T follicular helper cell (primary cell): ENCODE measurements around the gene ZNF423.
"Not testable (repeated sequence)": the region's sequence is repeated elsewhere in the genome, so short reads cannot be mapped to it uniquely, and the experiment has no call there.

Experiments
- DNase-seq: peaks from one replicate; pipeline ENCODE4 v3.0.0-alpha.2; 2020; ENCODE audit warnings: low read depth

ZNF423 gene

DNA sequence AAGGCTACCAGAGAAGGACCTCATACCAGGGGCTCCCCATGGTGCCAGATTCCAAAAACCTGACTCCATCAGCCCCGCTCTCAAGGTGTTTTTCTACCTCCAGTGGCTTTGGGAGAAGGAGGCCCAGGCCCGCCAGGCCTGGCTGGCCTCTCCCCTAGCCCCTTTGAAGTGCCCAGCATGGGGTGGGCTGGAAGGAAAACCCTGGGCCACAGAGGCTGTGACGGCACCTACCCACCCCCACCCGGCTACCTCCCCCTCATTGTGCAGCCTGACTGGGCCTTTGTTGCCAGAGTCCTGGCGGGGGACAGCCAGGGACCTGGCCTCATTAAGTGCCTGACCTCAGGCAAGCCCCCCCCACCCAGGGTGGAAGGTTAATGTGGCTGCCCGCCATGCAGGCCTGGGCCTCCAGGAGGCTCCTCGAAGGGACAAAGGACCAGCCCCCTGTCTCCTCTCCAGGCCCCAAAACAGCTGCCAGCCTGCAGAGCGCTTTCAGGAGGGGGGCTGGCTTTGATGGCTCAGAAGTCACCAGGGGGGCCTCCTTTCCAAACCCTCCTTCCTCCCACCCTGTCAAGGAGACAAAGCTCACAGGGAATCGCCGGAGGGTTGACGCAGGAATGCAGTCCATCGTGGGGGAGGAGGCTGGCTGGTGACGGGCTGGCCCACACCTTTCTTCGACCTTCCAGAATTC, 159.4 kb downstream of the ZNF423 start:
- no peak for DNase-seq

DNA sequence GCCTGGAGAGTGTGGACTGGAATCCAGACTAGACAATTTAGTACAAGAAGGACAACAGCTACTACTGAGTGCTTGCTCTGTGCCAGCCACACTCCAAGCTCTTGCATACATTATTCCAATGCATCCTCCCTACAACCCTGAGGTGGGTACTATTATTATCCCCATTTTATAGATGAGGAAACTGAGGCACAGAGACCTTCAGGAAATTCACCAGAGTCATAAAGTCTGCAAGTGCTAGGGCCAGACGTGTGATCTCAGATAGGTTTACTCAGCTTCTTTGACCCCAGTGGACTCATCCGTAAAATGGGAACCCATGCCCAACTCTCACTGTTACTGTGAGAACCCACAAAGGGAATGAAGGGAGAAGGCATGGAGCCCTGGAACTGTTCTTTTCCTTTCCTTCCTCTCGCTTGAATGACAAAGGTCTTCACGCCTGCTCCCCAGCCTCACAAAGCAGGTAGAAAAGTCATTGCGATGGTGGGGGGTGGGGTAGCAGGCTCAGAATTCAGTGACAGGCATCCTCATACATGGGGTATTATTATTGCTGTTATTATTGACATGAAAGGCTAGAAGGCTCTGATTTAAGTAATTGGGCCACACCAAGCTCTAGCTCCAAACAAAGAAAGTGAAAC, 160.0 kb downstream of the ZNF423 start:
- DNase-seq = no peak

DNA sequence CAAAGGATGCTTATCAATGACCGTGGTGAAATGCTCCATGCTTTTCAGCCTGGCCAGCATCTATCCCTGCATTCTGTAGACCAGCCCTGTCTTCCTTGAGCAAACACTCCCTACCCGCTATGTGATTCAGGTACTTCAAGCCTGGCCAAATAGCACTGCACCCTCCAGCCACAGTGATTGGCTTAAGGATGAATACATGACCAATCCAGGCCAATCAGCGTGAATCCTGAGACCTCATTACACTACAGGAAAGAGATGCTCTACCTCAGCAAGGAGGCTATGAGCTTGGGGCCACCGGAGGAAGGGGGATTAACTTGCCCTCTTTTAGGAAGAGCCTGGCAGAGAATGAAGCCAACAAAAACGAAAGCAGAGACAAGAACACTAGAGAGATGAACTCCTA, 162.5 kb downstream of the ZNF423 start:
- no peak for DNase-seq

DNA sequence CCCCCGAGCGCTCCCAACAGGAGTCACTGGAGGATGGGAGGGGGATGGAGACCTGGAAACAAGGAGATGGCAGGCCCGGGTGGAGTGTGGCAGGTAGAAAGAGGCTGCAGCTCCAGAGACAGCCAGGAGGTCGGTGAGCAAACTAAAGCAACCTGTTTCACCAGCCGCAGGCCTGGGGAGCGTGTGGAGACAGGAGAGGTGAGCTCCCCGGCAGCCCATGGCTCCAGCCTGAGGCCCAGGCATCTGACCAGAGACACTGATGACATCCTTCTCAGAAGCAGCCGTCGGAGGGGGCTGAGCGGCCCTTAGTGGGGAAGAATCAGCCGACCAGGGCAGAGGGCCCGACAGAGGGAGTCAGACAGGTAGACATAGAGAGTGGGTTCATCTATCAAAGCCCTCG, 165.1 kb downstream of the ZNF423 start:
- no peak for DNase-seq

DNA sequence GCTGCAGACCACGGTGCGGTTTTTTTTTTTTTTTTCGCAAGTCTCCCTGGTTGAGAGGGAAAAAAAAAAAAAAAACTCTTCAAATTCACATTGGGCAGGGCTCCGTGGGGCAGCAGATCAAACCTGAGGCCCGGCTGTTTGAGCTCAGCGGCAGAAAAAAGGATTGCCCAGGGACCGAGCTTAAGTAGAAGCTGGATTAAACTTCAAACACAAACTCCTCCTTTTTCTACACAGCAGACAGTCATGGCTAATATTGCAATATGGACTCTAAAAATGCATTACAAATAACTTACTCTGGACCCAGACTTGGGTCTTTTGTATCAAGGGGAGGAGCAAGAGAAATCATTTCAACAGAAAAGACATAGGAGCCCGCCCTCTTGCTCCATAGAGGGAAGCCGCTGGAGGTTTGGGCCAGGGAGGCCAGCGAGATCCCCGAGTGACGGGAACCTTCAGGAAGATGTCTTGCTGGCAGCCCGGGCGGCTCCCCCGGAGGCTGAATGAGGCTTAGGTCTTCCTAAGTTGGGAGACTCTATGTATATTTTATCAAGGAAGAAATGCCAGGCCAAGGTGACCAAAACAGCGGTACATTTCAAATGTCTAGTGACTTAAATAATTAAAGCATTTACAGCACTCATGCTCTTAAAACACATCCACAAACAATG, 167.7 kb downstream of the ZNF423 start:
- DNase-seq = no peak

- no peak for DNase-seq
These were observed 168.4 kb downstream of the ZNF423 start for GRCh38 chr16:49687476-49688002.

GRCh38 chr16:49684696-49685095, 171.2 kb downstream of the ZNF423 start:
- DNase-seq = no peak

GRCh38 chr16:49682577-49683165, 173.2 kb downstream of the ZNF423 start:
- DNase-seq = no peak

GRCh38 chr16:49681217-49681883, 174.6 kb downstream of the ZNF423 start:
- no peak for DNase-seq

GRCh38 chr16:49679095-49679494, 176.8 kb downstream of the ZNF423 start:
- DNase-seq = no peak

DNA sequence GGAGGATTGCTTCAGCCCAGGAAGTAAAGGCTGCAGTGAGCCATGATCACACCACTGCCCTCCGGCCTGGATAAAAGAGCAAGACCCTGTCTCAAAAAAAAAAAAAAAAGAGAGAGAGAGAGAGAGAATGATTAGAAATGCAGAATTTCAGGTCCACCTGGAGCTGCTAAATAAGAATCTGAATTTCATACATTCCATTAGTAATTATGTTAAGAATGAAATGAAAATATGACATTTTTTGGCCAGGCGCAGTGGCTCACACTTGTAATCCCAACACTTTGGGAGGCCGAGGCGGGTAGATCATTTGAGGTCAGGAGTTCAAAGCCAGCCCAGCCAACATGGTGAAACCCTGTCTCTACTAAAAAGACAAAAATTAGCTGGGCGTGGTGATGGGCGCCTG, 178.3 kb downstream of the ZNF423 start:
- DNase-seq = not testable (repeated sequence)

GRCh38 chr16:49675413-49675812, 180.5 kb downstream of the ZNF423 start:
- DNase-seq = no peak

DNA sequence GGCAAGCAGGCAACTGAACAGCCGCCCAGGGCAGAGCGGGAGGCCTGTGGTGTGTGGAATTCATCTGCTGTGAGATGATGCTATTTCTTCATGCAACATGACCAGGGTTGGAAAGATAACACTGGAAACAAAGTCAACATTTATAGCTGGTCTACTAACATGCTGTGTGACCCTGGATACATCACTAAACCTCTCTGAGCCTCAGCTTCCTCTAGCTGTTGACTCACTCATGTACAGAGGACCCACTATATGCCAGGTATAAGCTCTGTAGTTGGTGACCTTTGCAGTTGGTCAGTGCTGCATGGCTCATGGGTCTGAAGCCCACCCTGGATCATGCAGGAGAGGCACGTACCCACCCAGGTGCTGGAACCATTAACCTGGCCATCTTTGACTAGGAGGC, 180.9 kb downstream of the ZNF423 start:
- no peak for DNase-seq

DNA sequence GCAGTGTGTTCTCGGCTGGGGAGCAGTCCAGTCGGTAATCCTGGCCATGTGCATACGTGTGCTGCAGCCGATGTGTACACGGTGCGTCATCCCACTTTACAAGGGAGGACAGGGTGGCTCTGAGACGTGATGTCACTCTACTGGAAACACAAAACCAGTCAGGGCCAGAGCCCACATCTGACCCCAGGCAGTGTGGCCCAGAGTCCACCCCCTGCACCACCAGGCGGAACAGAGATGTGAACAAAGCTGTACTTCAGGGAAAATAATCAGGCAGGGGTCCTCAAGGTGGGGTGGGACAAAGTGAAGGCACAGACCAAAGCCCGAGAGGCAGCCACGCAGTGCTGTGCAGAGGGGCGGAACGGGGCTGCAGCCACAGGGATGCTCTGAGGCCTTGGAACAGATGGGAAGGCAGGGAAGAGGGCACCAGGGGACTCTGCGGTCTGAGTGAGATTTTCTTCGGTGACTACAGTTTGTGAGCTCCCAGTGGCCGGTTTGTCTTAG, 181.5 kb downstream of the ZNF423 start:
- DNase-seq = no peak

GRCh38 chr16:49673442-49673841, 182.5 kb downstream of the ZNF423 start:
- no peak for DNase-seq

DNA sequence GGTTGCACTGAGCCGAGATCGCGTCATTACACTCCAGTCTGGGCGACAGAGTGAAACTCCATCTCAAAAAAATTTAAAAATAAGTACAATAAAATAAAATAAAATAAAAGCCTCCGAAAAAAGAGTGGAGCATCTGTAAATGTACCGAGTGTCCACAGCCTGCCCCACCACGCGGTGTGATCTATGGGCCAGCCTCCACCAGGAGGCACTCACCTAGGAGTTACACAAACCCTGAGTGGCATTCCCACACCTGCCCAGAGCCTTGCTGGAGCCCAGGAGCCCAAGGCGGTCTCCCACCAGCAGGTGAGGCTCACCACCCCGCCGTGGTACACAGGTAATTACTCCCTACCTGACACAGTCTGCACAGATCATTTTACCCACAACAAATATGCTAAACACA, 183.2 kb downstream of the ZNF423 start:
- DNase-seq = no peak

- no peak for DNase-seq
These were observed 184.6 kb downstream of the ZNF423 start for GRCh38 chr16:49671333-49671732.

DNA sequence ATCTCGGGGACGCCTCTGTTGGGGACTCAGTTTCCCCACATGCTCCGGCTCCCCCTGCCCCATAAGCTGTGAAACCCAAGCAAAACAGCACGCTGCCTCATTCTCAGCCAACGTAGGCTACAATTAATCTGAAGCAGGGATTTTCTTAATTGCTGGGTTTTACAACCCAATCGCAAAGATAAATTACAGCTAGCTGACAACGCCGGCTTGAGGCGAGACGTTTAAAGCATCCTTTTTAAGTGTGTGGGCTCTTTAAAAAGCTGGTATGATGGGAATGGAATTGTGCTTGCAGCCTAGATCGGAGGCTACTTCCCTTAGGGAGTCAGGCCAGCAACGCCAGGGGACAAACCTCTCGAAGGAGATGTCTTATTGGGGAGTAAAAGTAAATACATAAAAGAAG, 185.3 kb downstream of the ZNF423 start:
- no peak for DNase-seq

GRCh38 chr16:49665482-49666230, 190.3 kb downstream of the ZNF423 start:
- DNase-seq = no peak

GRCh38 chr16:49664221-49665215, 191.4 kb downstream of the ZNF423 start:
- no peak for DNase-seq
